GM12878 (cell line): ENCODE results near the gene NAALADL2. TPM values are rescaled to one million over a fixed set of nuclear protein-coding genes. Genes with fewer than 3 reads are reported as not detected.

ENCODE experiments used
- ATAC-seq: fragments of 200-7000 bp; cut with Tn5 transposase; 3 replicates; pipeline ENCODE4 v1.9.1; 2020; ENCODE audit warnings: mild to moderate bottlenecking, moderate library complexity
- BruUV-seq: library from RNA; stranded (reverse); fragments of 400-500 nt; replicated peaks from 2 replicates; lab custom pipeline; 2021; lab: Mats Ljungman, UMichigan
- CTCF ChIA-PET: fragments of 300-600 bp; sonication (Branson Sonifier 250); formaldehyde crosslinking; extraction: SDS; loops from one replicate; lab custom pipeline; 2021; ENCODE audit warnings: inconsistent platforms; lab: Yijun Ruan, JAX
- POLR2A ChIA-PET: fragments of 350-600 bp; formaldehyde crosslinking; extraction: SDS; loops from one replicate; lab custom pipeline; 2021; ENCODE audit warnings: inconsistent platforms; lab: Charles Lee
- RAD21 ChIA-PET: fragments of 300-600 bp; sonication (Branson Sonifier 250); formaldehyde crosslinking; loops from one replicate; lab custom pipeline; 2023; ENCODE audit warnings: antibody characterized with exemption; ENCODE audit not compliant: unreplicated experiment; lab: Charles Lee
- SMC1A ChIA-PET: fragments of 300-600 bp; sonication (Branson Sonifier 250); formaldehyde crosslinking; loops from one replicate; lab custom pipeline; 2023; ENCODE audit not compliant: unreplicated experiment, uncharacterized antibody; lab: Charles Lee
- DNase-seq: peaks from one replicate; pipeline ENCODE4 v3.0.0-alpha.2; 2011; ENCODE audit warnings: low read depth, low spot score
- FAIRE-seq: peaks from 3 replicates; lab custom pipeline; 2011; peaks lifted over from hg19 to GRCh38; lab: Jason Lieb, UNC
- H2AFZ ChIP-seq: 2 replicates; pipeline ENCODE4 v1.6.0; 2011; ENCODE audit warnings: low read depth, low read length, control low read depth; ENCODE audit not compliant: control insufficient read depth
- H3K27ac ChIP-seq: 2 replicates; pipeline ENCODE4 v1.5.1; 2011; ENCODE audit warnings: control low read depth; ENCODE audit not compliant: control insufficient read depth, insufficient read depth
- H3K27me3 ChIP-seq, 2 experiments: replicated peaks in 1 of 2; 2 replicates each; pipeline versions ENCODE4 v1.6.0 to v1.6.1; 2011; ENCODE audit warnings: low read length in 1 of 2; ENCODE audit not compliant: control insufficient read depth in 2 of 2, insufficient read depth in 2 of 2
- H3K36me3 ChIP-seq, 2 experiments: 2 replicates each; pipeline ENCODE4 v1.5.1; 2011; ENCODE audit warnings: low read length in 1 of 2; ENCODE audit not compliant: control insufficient read depth in 2 of 2, insufficient read depth in 2 of 2
- H3K4me1 ChIP-seq: 2 replicates; pipeline ENCODE4 v1.6.1; 2011; ENCODE audit warnings: mild to moderate bottlenecking, low read length, moderate library complexity, mixed read lengths; ENCODE audit not compliant: control insufficient read depth, insufficient read depth
- H3K4me2 ChIP-seq: 2 replicates; pipeline ENCODE4 v1.6.0; 2011; ENCODE audit warnings: control low read depth; ENCODE audit not compliant: control insufficient read depth, insufficient read depth
- H3K4me3 ChIP-seq: fragments of 200-600 bp; sonication (generic); 2 replicates; pipeline ENCODE4 v1.5.1; 2016
- H3K79me2 ChIP-seq: 2 replicates; pipeline ENCODE4 v1.6.0; 2011; ENCODE audit warnings: low read length; ENCODE audit not compliant: control insufficient read depth, insufficient read depth
- H3K9ac ChIP-seq: 2 replicates; pipeline ENCODE4 v1.8.0; 2011; ENCODE audit warnings: low read length, control low read depth, mixed read lengths; ENCODE audit not compliant: control insufficient read depth, insufficient read depth
- H3K9me3 ChIP-seq: replicated peaks from 3 replicates; pipeline ENCODE4 v1.5.1; 2011; ENCODE audit warnings: mild to moderate bottlenecking, low read length; ENCODE audit not compliant: control insufficient read depth, insufficient read depth
- H4K20me1 ChIP-seq: 2 replicates; pipeline ENCODE4 v1.6.0; 2011; ENCODE audit not compliant: control insufficient read depth, insufficient read depth
- BCL11A ChIP-seq: IDR thresholded peaks from 2 replicates; pipeline ENCODE4 v1.6.1; 2011; ENCODE audit warnings: low read depth, low read length
- EP300 ChIP-seq, 2 experiments: fragments of 150-350 bp in 1 of 2; IDR thresholded peaks; 2 replicates each; pipeline ENCODE4 v1.6.1; 2011 to 2012; ENCODE audit warnings: low read depth in 2 of 2, low read length in 2 of 2, borderline replicate concordance in 1 of 2, improper control_type of control experiment in 1 of 2, inconsistent platforms in 1 of 2; ENCODE audit not compliant: control insufficient read depth in 1 of 2
- EZH2 ChIP-seq: IDR thresholded peaks from 2 replicates; pipeline ENCODE4 v1.6.1; 2012; ENCODE audit warnings: low read depth, mild to moderate bottlenecking, control low read depth, inconsistent platforms, low read length, borderline replicate concordance; ENCODE audit not compliant: control insufficient read depth
- IRF5 ChIP-seq: fragments of 450-650 bp; IDR thresholded peaks from 2 replicates; pipeline ENCODE4 v1.6.1; 2017; ENCODE audit warnings: borderline replicate concordance
- PAX8 ChIP-seq: fragments of 450-650 bp; IDR thresholded peaks from 2 replicates; pipeline ENCODE4 v1.6.1; 2017; ENCODE audit warnings: mild to moderate bottlenecking, moderate library complexity
- POLR2A ChIP-seq: IDR thresholded peaks from 2 replicates; pipeline ENCODE4 v1.6.1; 2011; ENCODE audit warnings: low read depth, mild to moderate bottlenecking, low read length
- POLR2AphosphoS5 ChIP-seq: IDR thresholded peaks from 2 replicates; pipeline ENCODE4 v1.6.1; 2011; ENCODE audit warnings: mild to moderate bottlenecking, low read length, inconsistent platforms
- RAD51 ChIP-seq: fragments of 450-650 bp; IDR thresholded peaks from 2 replicates; pipeline ENCODE4 v1.6.1; 2016; ENCODE audit warnings: moderate library complexity, mild to moderate bottlenecking, inconsistent platforms
- SUPT20H ChIP-seq: IDR thresholded peaks from 2 replicates; pipeline ENCODE4 v1.6.1; 2011; ENCODE audit warnings: low read depth, mild to moderate bottlenecking, low read length, moderate library complexity, borderline replicate concordance; ENCODE audit not compliant: control insufficient read depth
- ZBTB4 ChIP-seq: fragments of 450-650 bp; formaldehyde crosslinking; IDR thresholded peaks from 2 replicates; pipeline ENCODE4 v1.4.0; 2022; ENCODE audit warnings: mild to moderate bottlenecking, moderate library complexity
- WGBS: methylation state at CpG from one replicate; pipeline ENCODE4 v1.1.6; 2016; ENCODE audit warnings: low lambda C conversion rate; ENCODE audit not compliant: insufficient replicate concordance, insufficient coverage; ENCODE audit errors: missing lambda C conversion rate; 5-methylcytosine and 5-hydroxymethylcytosine counted together
- in situ Hi-C: fragments of 300-500 bp; cut with MboI; formaldehyde crosslinking; loops from 9 replicates; pipeline ENCODE4 v1.14.3; 2018; ENCODE audit warnings: mixed read lengths
- intact Hi-C: fragments of 100-400 bp; cut with micrococcal nuclease; formaldehyde crosslinking; loops from one replicate; pipeline ENCODE4 v1.14.2; 2022; ENCODE audit not compliant: unreplicated experiment
- polyA plus RNA-seq, 11 experiments: library from polyadenylated mRNA; depleted of rRNA in 4 of 11; unstranded in 6 of 11; stranded (reverse) in 5 of 11; fragments of >200 nt; fragmentation: Nextera tagmentation in 4 of 11; fragmentation: Illumina TruSeq in 1 of 11; extraction: Ambion mirVana in 4 of 11; extraction: Trizol in 1 of 11; gene quantifications; 1 replicate in 1 of 11; 2 replicates in 10 of 11; pipeline versions ENCODE4 v1.2.1 to v1.2.3, GENCODE V29; 2011 to 2016; ENCODE audit warnings: inconsistent platforms in 2 of 11, missing spikeins in 2 of 11, low read depth in 1 of 11
- total RNA-seq, 4 experiments: library from RNA; depleted of rRNA in 3 of 4; stranded (reverse); fragments of >200 nt in 3 of 4; fragmentation: Illumina TruSeq in 1 of 4; extraction: Trizol in 1 of 4; gene quantifications; 2 replicates each; pipeline versions ENCODE4 v1.2.1 to v1.2.3, GENCODE V29; 2013 to 2021

NAALADL2 gene
- total and polyA plus RNA-seq, 10 of the 15 experiments (the other 5 are each of a cell fraction or from before 2014, with no cell fraction given), result 0.06 to 10.8 (median 0.46) TPM

GRCh38 chr3:175267561-175267960 lies 408.4 kb downstream of the NAALADL2 start:
- 0% methylated on average over 1 of the region's 1 CpG for WGBS
- Histone ChIP-seq H3K36me3 (peaks cover 0 to 2% of the 10 kb centered on the region in 2 experiments; a peak in 2 of 4 replicates), H3K4me2 (peak overlapping the region; percentile 7; the same call in 1 of the 2 replicates), H3K27ac (no peak overlapping the region), H2AFZ (no peak overlapping the region), H4K20me1 (no peaks in the 10 kb centered on the region), H3K9ac (no peak overlapping the region), H3K4me1 (no peaks in the 10 kb centered on the region), H3K4me3 (peak overlapping the region; percentile 30; the same call in 1 of the 2 replicates), H3K27me3 (no peaks in the 10 kb centered on the region), H3K9me3 (no peaks in the 10 kb centered on the region), H3K79me2 (peaks cover 78% of the 10 kb centered on the region)
- ChIA-PET RAD21 (interaction anchor here (1.0 to 3.0 kb wide), 11 partner anchors 8 to 674 kb away, joined by 3 to 16 read pairs (median 6); no protein-coding TSS in a partner anchor), CTCF (interaction anchor here (0.9 to 1.9 kb wide), 7 partner anchors 10 to 218 kb away, joined by 3 to 6 read pairs (median 4); no protein-coding TSS in a partner anchor), SMC1A (interaction anchor here (0.9 to 8.3 kb wide), 16 partner anchors 7 to 218 kb away, joined by 3 to 59 read pairs (median 6); no protein-coding TSS in a partner anchor), POLR2A (interaction anchor here (0.8 to 3.0 kb wide), 2 partner anchors 9 to 86 kb away, joined by 6 to 15 read pairs; no protein-coding TSS in a partner anchor)
- in situ Hi-C loops, result no loop called here
- DNase-seq, result no peak
- TF ChIP-seq PAX8 (0 out of 2 replicates have a peak, but pooled peaks have one; percentile 77), BCL11A (no peak)
- BruUV-seq, result TSS peak; percentile 0
- ATAC-seq, result peak; percentile 24
- no peak for FAIRE-seq
- intact Hi-C loops, result no loop called here

- H3K4me1 ChIP-seq, result no peaks in the 10 kb centered on the region
- no peak overlapping the region for H3K9ac ChIP-seq
- DNase-seq, result no peak
- RAD21 ChIA-PET, result interaction anchor here (0.7 to 2.9 kb wide), 10 partner anchors 9 to 216 kb away, joined by 3 to 31 read pairs (median 8); no protein-coding TSS in a partner anchor
- peak overlapping the region; percentile 61 for H3K4me3 ChIP-seq
- peak; percentile 2 for ATAC-seq
- no peaks in the 10 kb centered on the region for H4K20me1 ChIP-seq
- peaks cover 76% of the 10 kb centered on the region for H3K79me2 ChIP-seq
- no peak overlapping the region for H2AFZ ChIP-seq
- H3K27me3 ChIP-seq, result no peaks in the 10 kb centered on the region
- FAIRE-seq, result no peak
- POLR2A ChIA-PET, result interaction anchor here (0.7 to 3.0 kb wide), 4 partner anchors 17 to 87 kb away, joined by 3 to 15 read pairs (median 9); no protein-coding TSS in a partner anchor
- intact Hi-C loops (no loop called here), in situ Hi-C loops (no loop called here)
- H3K27ac ChIP-seq, result 0 out of 2 replicates have a peak overlapping the region, but pooled peaks have one; percentile 18
- SMC1A ChIA-PET, result interaction anchor here (1.0 to 8.3 kb wide), 18 partner anchors 9 to 216 kb away, joined by 3 to 59 read pairs (median 6); no protein-coding TSS in a partner anchor
- no TSS peak for BruUV-seq
- H3K9me3 ChIP-seq, result no peaks in the 10 kb centered on the region
- H3K4me2 ChIP-seq, result 0 out of 2 replicates have a peak overlapping the region, but pooled peaks have one; percentile 60
- CTCF ChIA-PET, result interaction anchor here (1.3 to 1.5 kb wide), 2 partner anchors 78 to 84 kb away, joined by 3 to 5 read pairs; no protein-coding TSS in a partner anchor
- WGBS, result 60% methylated on average over 9 of the region's 9 CpGs
- peaks cover 0 to 2% of the 10 kb centered on the region in 2 experiments; a peak in 2 of 4 replicates for H3K36me3 ChIP-seq
- TF ChIP-seq EP300 (IDR thresholded peaks at IDR 0.05; ENCODE audit: borderline replicate concordance in 1 of 2, control insufficient read depth in 1 of 2, low read depth in 2 of 2, low read length in 2 of 2) (no peak), RAD51 (no peak), POLR2A (no peak), ZBTB4 (CRISPR knock-in tag) (peak; percentile 6; the same call in 1 of the 2 replicates), IRF5 (no peak), POLR2AphosphoS5 (peak; percentile 57; the same call in 1 of the 2 replicates), SUPT20H (no peak), EZH2 (no peak)
These were observed 410.3 kb downstream of the NAALADL2 start for GRCh38 chr3:175269394-175269793.
